ENCODE measurements around the gene ANKRD23. TPM values are rescaled to one million over a fixed set of nuclear protein-coding genes. Genes with fewer than 3 reads are reported as not detected.
A peak's percentile ranks its signal among the peaks of the same experiment; 100 is the strongest.

Gene ANKRD23
- total and polyA plus RNA-seq, 2 of the 13 experiments (the other 11 are each of a cell fraction or from before 2014, with no cell fraction given), result 1.5 to 1.6 TPM

DNA sequence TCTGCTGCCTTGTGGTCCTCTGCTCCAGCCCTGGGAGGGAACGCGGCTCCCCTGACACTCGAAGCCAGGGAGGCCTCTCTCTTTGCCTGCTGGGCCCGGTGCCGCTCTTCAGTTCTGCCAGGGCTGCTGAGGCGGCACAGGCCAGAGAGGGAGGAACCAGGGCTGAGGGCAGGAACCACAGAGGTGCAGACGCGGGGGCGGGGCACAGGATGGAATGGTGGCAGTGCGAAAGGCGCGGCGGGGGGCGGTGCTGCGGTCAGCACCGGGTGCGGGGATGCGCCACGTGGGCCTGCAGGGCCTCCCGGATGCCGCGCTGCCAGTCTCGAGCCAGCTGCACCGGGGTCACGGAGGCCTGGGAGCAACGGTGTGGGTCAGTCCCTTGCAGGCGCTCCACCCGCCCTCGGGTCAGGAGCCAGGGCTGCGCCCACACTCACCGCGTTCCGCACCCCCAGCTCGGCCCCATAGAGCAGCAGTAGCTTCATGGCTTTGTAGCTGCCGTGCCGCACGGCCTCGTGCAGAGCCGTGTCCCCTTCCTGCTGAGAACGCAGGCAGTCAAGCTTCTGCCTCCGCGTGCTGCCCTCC, 4.4 kb downstream of the ANKRD23 start:
- peak; percentile 7 for ATAC-seq
- Histone ChIP-seq H3K4me2 (ENCODE audit: low read depth, low read length) (no peak overlapping the region), H3K79me2 (ENCODE audit: insufficient read depth, low read length) (no peaks in the 10 kb centered on the region), H2AFZ (ENCODE audit: low read length) (no peak overlapping the region), H3K27ac (ENCODE audit: extremely low read length, insufficient read depth, low read length) (no peak overlapping the region), H3K27me3 (ENCODE audit: control insufficient read depth in 1 of 2, insufficient read depth in 2 of 2, low read length in 2 of 2) (no peaks in the 10 kb centered on the region), H3K4me3 (replicated peaks in 1 of 3; ENCODE audit: insufficient read depth in 1 of 3, low read depth in 2 of 3, low read length in 3 of 3) (no peak overlapping the region), H4K20me1 (ENCODE audit: insufficient read depth, low read length) (no peaks in the 10 kb centered on the region), H3K36me3 (replicated peaks in 1 of 2; ENCODE audit: control insufficient read depth in 1 of 2, insufficient read depth in 2 of 2, low read length in 2 of 2) (peaks cover 3 to 8% of the 10 kb centered on the region in 2 experiments), H3K4me1 (ENCODE audit: insufficient read depth, low read length) (no peaks in the 10 kb centered on the region), H3K9me3 (ENCODE audit: low read length) (no peaks in the 10 kb centered on the region), H3K9ac (ENCODE audit: insufficient read depth, low read depth, low read length) (no peak overlapping the region)
- ChIA-PET POLR2A (interaction anchor here (0.7 to 1.5 kb wide), 2 partner anchors 19 to 21 kb away, joined by 4 to 7 read pairs; partner anchors contain the start of gene ANKRD39), CTCF (ENCODE audit: low intra/inter-chr PET ratio, low total read pairs) (no interaction called here)
- BruUV-seq (replicated peaks), result no TSS peak
- WGBS (ENCODE audit: low lambda C conversion rate), result 98% methylated on average over 35 of the region's 42 CpGs
- in situ Hi-C loops (cut with HindIII; ENCODE audit: extremely low pct_ligation_motif_present, low pct_unique_long_range_greater_than_20kb) (no loop called here), intact Hi-C loops (cut with micrococcal nuclease; ENCODE audit: unreplicated experiment) (no loop called here)
- no peak for DNase-seq (ENCODE audit: low spot score)
- FAIRE-seq, result no peak
- TF ChIP-seq FOXC1 (CRISPR knock-in tag; IDR thresholded peaks at IDR 0.05; ENCODE audit: borderline replicate concordance), result 0 out of 2 replicates have a peak, but pooled peaks have one; percentile 22
- peak; percentile 41 for TF ChIP-seq HOXA3 (CRISPR knock-in tag; IDR thresholded peaks at IDR 0.05)
- TF ChIP-seq, protein P1, sequence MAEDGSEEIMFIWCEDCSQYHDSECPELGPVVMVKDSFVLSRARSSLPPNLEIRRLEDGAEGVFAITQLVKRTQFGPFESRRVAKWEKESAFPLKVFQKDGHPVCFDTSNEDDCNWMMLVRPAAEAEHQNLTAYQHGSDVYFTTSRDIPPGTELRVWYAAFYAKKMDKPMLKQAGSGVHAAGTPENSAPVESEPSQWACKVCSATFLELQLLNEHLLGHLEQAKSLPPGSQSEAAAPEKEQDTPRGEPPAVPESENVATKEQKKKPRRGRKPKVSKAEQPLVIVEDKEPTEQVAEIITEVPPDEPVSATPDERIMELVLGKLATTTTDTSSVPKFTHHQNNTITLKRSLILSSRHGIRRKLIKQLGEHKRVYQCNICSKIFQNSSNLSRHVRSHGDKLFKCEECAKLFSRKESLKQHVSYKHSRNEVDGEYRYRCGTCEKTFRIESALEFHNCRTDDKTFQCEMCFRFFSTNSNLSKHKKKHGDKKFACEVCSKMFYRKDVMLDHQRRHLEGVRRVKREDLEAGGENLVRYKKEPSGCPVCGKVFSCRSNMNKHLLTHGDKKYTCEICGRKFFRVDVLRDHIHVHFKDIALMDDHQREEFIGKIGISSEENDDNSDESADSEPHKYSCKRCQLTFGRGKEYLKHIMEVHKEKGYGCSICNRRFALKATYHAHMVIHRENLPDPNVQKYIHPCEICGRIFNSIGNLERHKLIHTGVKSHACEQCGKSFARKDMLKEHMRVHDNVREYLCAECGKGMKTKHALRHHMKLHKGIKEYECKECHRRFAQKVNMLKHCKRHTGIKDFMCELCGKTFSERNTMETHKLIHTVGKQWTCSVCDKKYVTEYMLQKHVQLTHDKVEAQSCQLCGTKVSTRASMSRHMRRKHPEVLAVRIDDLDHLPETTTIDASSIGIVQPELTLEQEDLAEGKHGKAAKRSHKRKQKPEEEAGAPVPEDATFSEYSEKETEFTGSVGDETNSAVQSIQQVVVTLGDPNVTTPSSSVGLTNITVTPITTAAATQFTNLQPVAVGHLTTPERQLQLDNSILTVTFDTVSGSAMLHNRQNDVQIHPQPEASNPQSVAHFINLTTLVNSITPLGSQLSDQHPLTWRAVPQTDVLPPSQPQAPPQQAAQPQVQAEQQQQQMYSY (CRISPR knock-in tag; IDR thresholded peaks at IDR 0.05), result no peak
- TF ChIP-seq SUZ12 (IDR thresholded peaks at IDR 0.05; ENCODE audit: low read depth, low read length), result no peak
- TF ChIP-seq MTA3 (CRISPR knock-in tag; IDR thresholded peaks at IDR 0.05), result no peak
- no peak for TF ChIP-seq ZFP1 (CRISPR knock-in tag; IDR thresholded peaks at IDR 0.05)
- TF ChIP-seq ZIK1 (CRISPR knock-in tag; IDR thresholded peaks at IDR 0.05; ENCODE audit: borderline replicate concordance, low read depth), result no peak
- TF ChIP-seq PHB2 (IDR thresholded peaks at IDR 0.05; ENCODE audit: partially characterized antibody), result no peak
- TF ChIP-seq POLR2A (IDR thresholded peaks at IDR 0.05; ENCODE audit: insufficient read depth in 1 of 2, low read depth in 2 of 2, low read length in 2 of 2), result peak in 1 of 2 experiments; percentile 57; a peak in 2 of 4 replicates
- TF ChIP-seq FOSL2 (CRISPR knock-in tag; IDR thresholded peaks at IDR 0.05), result no peak
- peak; percentile 98 for TF ChIP-seq AGO2 (optimal IDR thresholded peaks at IDR 0.05; ENCODE audit: low read depth, low read length)
- TF ChIP-seq, protein P2, sequence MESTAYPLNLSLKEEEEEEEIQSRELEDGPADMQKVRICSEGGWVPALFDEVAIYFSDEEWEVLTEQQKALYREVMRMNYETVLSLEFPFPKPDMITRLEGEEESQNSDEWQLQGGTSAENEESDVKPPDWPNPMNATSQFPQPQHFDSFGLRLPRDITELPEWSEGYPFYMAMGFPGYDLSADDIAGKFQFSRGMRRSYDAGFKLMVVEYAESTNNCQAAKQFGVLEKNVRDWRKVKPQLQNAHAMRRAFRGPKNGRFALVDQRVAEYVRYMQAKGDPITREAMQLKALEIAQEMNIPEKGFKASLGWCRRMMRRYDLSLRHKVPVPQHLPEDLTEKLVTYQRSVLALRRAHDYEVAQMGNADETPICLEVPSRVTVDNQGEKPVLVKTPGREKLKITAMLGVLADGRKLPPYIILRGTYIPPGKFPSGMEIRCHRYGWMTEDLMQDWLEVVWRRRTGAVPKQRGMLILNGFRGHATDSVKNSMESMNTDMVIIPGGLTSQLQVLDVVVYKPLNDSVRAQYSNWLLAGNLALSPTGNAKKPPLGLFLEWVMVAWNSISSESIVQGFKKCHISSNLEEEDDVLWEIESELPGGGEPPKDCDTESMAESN (CRISPR knock-in tag; conservative IDR thresholded peaks at IDR 0.05), result no peak
- TF ChIP-seq, protein P3, sequence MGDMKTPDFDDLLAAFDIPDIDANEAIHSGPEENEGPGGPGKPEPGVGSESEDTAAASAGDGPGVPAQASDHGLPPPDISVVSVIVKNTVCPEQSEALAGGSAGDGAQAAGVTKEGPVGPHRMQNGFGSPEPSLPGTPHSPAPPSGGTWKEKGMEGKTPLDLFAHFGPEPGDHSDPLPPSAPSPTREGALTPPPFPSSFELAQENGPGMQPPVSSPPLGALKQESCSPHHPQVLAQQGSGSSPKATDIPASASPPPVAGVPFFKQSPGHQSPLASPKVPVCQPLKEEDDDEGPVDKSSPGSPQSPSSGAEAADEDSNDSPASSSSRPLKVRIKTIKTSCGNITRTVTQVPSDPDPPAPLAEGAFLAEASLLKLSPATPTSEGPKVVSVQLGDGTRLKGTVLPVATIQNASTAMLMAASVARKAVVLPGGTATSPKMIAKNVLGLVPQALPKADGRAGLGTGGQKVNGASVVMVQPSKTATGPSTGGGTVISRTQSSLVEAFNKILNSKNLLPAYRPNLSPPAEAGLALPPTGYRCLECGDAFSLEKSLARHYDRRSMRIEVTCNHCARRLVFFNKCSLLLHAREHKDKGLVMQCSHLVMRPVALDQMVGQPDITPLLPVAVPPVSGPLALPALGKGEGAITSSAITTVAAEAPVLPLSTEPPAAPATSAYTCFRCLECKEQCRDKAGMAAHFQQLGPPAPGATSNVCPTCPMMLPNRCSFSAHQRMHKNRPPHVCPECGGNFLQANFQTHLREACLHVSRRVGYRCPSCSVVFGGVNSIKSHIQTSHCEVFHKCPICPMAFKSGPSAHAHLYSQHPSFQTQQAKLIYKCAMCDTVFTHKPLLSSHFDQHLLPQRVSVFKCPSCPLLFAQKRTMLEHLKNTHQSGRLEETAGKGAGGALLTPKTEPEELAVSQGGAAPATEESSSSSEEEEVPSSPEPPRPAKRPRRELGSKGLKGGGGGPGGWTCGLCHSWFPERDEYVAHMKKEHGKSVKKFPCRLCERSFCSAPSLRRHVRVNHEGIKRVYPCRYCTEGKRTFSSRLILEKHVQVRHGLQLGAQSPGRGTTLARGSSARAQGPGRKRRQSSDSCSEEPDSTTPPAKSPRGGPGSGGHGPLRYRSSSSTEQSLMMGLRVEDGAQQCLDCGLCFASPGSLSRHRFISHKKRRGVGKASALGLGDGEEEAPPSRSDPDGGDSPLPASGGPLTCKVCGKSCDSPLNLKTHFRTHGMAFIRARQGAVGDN (CRISPR knock-in tag; IDR thresholded peaks at IDR 0.05), result 0 out of 2 replicates have a peak, but pooled peaks have one; percentile 18

All from HepG2 (cell line).